M059J (cell line): ENCODE measurements around the gene D2HGDH. TPM values are rescaled to one million over a fixed set of nuclear protein-coding genes. Genes with fewer than 3 reads are reported as not detected.
"Not testable (repeated sequence)": the region's sequence is repeated elsewhere in the genome, so short reads cannot be mapped to it uniquely, and the experiment has no call there.

ENCODE experiments used
- DNase-seq: peaks from one replicate; pipeline ENCODE4 v3.0.0-alpha.2; 2012; ENCODE audit warnings: low read depth
- total RNA-seq: library from RNA; depleted of rRNA; stranded (reverse); fragments of >200 nt; shearing (Covaris generic); gene quantifications from 2 replicates; pipeline ENCODE4 v1.2.3, GENCODE V29; 2014

The D2HGDH gene
- total RNA-seq, 1 experiment from 2014 or later: 6.1 TPM

GRCh38 chr2:241748468-241749256 lies 14.2 kb downstream of the D2HGDH start:
- DNase-seq: no peak

GRCh38 chr2:241750076-241750840 lies 15.8 kb downstream of the D2HGDH start:
- no peak for DNase-seq

GRCh38 chr2:241751152-241751551 lies 16.7 kb downstream of the D2HGDH start:
- DNase-seq: no peak

GRCh38 chr2:241751776-241752175 lies 17.3 kb downstream of the D2HGDH start:
- no peak for DNase-seq

GRCh38 chr2:241752253-241752652 lies 17.8 kb downstream of the D2HGDH start:
- DNase-seq: no peak

GRCh38 chr2:241752689-241753276 lies 18.4 kb downstream of the D2HGDH start:
- DNase-seq: no peak

- DNase-seq: no peak
Measured at GRCh38 chr2:241753493-241753892, 19.1 kb downstream of the D2HGDH start.

GRCh38 chr2:241754042-241754441 lies 19.6 kb downstream of the D2HGDH start:
- no peak for DNase-seq

- DNase-seq: no peak
Measured at GRCh38 chr2:241755166-241755565, 20.7 kb downstream of the D2HGDH start.

- DNase-seq: no peak
Measured at GRCh38 chr2:241755777-241756176, 21.3 kb downstream of the D2HGDH start.

- DNase-seq: no peak
Measured at GRCh38 chr2:241759067-241759807, 24.8 kb downstream of the D2HGDH start.

GRCh38 chr2:241759893-241760292 lies 25.5 kb downstream of the D2HGDH start:
- not testable (repeated sequence) for DNase-seq

GRCh38 chr2:241760301-241760771 lies 25.9 kb downstream of the D2HGDH start:
- no peak for DNase-seq

- no peak for DNase-seq
Measured at GRCh38 chr2:241762321-241762932, 28.0 kb downstream of the D2HGDH start.

GRCh38 chr2:241762933-241763369 lies 28.5 kb downstream of the D2HGDH start:
- DNase-seq: no peak

GRCh38 chr2:241763551-241764274 lies 29.3 kb downstream of the D2HGDH start:
- no peak for DNase-seq

GRCh38 chr2:241764275-241765241 lies 30.1 kb downstream of the D2HGDH start:
- no peak for DNase-seq

GRCh38 chr2:241767464-241768250 lies 33.2 kb downstream of the D2HGDH start:
- DNase-seq: no peak
